ENCODE measurements around the gene RPS6KA2.

The RPS6KA2 gene

DNA sequence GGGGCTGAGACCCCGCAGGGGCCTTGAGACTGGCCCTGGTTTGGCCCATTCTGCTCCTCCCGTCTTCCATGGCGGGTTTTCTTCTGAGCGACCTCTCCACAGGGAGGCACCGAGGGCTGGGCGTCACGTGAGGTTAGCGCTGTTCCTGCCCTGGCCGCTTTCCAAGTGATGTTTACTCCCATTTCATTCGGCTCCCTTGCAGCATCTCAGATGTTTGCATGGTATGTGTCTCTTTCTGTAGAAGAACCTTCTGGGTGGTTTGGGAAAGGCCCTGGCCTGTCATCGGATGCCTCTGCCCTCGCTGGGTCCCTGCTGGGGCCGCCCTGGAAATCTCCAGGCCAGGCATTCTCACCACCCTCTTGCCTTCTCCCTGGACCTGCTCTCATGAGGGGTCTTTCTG lies 57.8 kb downstream of the RPS6KA2 start:
- DNase-seq, result no peak

- DNase-seq, result no peak
Measured at GRCh38 chr6:166567813-166568212, 59.2 kb downstream of the RPS6KA2 start.

DNA sequence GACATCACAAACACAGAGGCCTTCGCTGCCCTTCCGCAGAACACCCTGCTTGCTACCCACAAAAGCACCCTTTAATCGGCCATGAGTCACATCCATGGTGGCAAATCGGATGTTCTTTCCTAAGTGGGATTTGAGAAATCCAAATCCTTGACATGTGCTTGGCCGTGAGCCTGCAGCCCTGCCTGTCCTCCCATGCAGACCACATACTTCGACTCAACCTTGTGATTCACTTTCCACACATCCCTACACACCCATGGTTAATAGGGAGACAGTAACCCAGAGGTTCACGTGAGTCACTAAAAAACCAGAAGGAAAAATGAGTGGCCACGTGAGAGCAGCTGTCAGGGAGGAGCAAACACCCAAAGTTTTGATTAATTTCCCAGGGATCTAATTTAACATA lies 59.9 kb downstream of the RPS6KA2 start:
- no peak for DNase-seq

DNA sequence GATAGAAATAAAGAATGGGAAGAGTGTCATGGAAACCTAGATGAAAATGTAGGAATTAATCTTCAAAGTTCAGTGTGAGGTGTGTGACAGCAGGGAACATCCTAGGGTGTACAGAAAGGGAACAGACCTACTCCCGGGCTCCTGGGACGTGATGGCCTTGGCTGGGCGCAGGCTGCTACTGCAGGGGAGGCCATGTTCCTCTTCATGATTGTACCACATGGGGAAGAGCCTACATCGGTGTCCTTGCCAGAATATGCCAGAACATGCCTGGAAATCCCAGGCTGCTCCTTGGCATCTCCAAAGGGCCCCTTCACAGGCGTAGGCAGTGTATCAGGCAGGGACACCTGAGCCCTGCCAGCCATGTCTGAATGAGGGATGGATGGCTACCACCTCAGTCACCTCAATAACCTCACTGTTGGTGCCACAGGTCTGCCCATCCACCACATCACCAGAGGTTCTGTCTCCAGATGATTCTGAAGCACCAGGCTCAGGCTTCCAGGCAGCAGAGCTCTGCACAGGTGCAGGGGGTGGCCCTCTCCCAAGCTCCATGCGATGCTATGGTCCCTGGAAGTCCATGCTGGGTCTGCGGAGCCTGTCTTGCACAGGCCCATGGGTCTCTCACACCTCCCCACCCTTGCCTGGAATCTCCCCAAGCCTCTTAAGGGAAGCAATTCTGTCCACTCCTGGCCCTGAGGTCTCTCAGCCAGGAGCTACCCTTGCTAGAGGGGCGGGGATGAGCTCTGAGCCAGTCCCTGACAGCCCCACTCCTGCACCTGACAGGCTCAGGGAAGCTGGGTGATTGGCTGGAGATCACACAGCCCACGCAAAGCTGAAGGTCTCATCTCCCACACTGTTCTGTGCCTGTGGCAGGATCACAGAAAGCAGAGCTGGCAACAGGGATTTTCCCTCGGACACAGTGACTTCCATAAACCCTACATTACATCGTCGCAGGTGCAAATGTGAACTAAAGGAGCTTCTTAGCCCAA lies 60.7 kb downstream of the RPS6KA2 start:
- no peak for DNase-seq

DNA sequence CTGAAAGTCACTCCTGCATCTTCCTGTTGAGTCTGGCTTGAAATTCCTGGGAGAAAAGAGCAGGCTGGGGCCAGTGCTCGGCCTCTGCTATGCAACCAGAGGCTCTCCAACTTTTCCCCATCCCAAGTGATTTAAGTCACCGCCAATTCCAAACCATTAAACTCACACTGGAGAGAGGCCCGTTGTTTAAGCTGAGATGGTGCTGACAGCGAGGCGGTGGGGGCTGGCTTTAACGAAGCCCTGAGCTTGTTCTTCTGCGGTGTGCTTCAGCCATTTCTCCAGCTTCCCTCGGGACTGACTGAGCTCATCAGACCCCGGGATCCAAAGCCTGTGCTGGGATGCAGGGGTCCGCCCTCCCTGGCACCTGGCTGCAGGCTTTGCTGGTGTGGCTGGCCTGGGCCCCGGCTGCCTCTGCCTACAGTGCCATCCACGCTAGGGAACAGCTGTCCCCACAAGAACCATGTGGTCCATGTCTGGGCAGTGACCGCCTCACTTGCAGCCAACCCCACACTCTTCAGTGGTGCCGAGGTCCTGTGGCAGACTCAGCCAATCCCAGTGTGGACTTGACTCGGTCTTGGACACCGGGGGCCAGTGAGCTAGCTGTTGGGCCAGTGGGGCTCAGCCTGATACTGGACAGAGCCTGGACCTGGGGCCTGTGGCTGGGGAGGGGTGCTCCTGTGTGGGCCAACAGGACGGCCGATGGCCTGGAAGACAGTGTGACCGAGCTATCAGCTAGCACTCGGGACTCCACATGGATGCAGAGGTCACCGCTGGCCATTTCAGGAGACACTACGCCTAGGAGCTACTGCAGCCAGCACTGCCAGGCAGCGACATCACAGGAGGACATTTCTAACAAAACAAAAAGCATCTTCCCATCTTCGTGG lies 61.7 kb downstream of the RPS6KA2 start:
- no peak for DNase-seq

DNA sequence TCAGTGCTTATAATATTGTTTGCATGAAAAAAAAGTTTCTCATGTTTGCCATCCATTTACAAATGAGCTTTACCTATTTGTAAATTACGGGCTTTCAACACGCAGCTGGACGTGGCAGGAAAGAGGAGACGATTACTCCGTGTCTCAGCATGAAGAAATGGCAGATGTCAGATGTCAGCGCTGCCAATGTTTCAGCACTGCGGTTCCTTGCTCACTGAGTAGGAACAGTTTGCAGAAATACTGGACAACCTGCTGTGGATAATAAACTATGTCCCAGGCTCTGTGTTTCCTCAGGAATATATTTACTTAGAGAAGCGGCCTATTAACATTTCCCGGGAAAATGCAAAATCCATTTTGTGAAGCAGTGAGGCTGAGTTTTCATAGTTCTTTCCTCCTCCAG lies 63.2 kb downstream of the RPS6KA2 start:
- no peak for DNase-seq

DNA sequence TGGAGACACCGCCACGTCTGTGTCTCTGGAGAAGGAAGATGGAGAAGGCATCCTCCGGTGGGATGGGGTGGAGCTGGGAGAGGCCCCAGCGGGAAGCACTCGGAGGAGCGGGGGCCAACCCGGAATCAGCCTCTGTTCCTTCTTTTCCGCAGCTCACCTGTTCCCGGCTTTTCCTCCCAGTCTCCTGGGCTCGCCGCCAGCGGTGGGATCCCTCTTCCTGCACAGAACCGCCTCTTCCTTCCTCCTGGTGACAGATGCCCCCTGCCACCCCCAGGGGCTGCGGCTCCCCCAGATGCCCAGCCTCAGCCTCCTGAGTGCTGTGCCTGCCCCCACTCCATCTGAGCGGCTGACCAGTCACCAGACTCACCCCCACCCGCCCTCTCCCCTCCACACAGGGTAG lies 63.9 kb downstream of the RPS6KA2 start:
- no peak for DNase-seq

DNA sequence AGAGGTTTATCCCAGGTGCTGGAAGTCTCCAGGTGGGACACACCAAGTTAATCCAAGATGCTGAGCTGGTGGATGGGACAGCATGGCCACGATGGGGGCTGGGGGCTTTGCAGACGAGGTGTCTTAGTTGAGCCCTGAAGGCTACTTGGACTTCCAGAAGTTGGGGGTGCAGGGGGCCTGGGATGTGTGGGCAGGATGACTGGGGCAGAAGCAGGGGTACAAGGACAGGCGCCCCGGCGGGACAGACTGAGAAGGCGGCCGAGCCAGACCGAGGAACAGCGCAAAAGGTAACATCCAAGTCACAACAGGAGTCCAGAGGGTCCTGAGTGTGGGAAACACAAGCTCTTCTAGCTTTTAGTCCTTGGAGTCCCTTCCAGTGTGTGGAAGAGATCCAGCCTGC lies 64.3 kb downstream of the RPS6KA2 start:
- no peak for DNase-seq

DNA sequence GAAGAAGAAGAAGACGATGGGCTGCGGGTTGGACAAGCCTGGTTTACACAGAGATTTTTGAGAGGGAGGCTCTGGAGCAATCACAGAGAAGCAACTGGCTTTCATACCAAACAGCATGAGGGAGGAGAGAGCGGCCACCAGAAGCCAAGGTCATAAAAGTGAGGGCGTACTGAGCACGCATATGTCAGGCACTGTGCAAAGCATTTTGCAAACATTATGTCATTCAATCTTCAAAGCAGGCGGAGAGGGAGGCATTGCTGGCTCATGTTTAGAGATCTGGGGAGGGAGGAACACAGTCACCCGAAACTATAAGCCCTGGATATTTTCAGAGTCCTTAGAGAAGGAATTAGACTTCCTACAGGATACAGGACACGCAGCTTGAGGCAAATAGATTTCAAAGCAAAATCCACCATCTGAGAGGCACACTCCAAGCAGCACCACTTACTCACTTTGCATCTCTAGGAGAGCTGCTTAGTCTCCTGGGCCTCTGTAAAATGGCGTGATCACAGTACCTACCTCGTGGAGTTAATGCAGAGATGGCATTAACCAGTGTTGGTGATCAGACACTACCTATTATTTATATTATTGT lies 65.2 kb downstream of the RPS6KA2 start:
- DNase-seq, result no peak

GRCh38 chr6:166560222-166560621 lies 66.8 kb downstream of the RPS6KA2 start:
- no peak for DNase-seq

GRCh38 chr6:166559662-166560061 lies 67.4 kb downstream of the RPS6KA2 start:
- no peak for DNase-seq

- no peak for DNase-seq
Measured at GRCh38 chr6:166559211-166559610, 67.8 kb downstream of the RPS6KA2 start.

DNA sequence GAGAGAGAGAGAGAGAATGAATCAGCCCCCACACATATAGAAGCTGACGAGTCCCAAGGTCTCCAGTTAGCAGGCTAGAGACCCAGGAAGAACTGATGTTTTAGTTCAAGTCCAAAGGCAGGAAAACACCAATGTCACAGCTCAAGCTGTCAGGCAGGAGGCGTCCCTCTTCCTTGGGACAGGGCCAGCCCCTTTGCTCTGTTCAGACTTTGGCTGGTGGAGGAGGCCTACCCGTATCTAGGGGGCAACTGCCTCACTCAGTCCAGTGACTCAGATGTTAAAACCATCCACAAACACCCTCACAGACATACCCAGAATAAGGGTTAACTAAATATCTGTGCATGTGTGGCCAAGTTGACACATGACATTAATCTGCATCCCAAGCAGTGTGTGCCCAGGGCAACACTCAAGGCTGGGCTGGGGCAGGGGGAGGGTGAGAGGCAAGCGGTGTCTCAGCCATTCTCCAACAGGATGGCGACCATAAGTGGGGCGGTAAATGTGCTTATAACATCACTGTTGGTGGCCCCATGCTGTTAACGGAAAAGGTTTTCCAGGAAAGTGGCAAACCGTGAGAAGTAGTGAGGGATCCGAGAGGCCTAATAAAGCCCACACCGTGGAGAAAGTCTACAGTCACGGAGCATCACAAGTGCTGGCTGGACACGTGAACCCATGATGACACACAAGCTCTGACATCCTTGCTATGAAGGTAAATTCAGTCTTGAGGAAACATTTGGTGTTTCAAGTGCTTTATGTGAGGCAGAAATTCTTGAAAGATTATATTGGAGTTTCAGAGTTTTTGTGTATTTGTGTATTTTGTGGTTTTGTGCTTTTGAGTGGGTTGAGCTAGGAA lies 68.7 kb downstream of the RPS6KA2 start:
- no peak for DNase-seq

- DNase-seq, result peak; percentile 51
Measured at GRCh38 chr6:166556863-166557322, 70.2 kb downstream of the RPS6KA2 start.

- no peak for DNase-seq
Measured at GRCh38 chr6:166556336-166556735, 70.7 kb downstream of the RPS6KA2 start.

DNA sequence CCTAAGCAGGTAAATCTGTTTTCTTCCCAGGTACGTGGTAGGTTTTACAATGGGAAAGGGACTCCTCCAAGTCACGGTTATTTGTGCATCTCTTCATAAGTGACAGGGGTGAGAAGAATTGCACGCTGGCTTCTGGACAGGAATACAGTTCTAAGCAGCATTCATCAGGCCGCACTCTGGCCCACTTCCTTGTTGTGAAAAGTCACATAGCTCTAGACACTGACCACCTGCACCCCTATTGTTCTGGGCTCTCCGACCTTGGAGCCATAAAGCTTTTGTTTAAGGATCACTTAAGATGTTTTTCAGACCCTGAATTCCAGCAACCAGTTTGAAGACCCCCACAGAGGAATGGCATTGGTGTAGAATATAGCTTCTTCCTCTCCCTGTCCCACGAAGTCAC lies 72.0 kb downstream of the RPS6KA2 start:
- DNase-seq, result no peak

DNA sequence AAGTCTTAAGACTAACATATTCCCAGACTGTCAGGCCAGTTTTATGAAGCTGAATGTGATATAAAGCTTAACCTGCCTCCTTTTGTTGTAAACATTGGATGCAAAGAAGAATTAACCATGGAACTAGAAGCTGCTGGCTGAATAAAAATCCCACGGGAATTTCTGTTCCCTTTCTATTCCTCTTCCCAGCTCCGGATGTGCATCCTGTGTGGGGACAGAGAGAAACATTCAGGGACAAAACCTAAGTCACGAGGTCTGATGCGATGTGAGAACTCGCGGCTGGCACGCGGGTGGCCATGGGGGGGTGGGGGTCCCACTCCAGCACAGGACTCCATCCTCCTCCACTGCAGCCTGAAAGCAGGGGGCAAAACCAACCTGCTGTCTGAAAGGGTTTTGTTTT lies 72.7 kb downstream of the RPS6KA2 start:
- DNase-seq, result no peak

GRCh38 chr6:166553563-166554271 lies 73.3 kb downstream of the RPS6KA2 start:
- DNase-seq, result no peak

DNA sequence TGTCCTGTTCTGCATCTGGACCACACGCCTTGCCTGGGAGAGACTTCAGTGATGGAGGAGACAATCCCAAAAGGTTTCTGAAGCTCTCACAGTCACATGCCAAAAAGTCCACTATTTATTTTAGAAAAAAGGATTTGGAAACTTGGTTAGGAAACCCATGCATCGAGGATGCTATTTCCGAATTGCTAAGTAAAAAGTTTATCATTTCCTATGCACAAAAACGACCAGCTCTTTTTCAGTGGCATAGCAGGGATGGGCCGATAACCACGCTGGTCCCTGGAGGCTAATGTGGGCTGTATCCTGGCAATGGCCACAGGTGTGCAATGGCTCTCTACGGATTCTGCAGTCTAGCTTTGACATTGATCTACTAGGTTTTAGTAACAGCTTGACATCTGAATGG lies 74.5 kb downstream of the RPS6KA2 start:
- DNase-seq, result no peak

DNA sequence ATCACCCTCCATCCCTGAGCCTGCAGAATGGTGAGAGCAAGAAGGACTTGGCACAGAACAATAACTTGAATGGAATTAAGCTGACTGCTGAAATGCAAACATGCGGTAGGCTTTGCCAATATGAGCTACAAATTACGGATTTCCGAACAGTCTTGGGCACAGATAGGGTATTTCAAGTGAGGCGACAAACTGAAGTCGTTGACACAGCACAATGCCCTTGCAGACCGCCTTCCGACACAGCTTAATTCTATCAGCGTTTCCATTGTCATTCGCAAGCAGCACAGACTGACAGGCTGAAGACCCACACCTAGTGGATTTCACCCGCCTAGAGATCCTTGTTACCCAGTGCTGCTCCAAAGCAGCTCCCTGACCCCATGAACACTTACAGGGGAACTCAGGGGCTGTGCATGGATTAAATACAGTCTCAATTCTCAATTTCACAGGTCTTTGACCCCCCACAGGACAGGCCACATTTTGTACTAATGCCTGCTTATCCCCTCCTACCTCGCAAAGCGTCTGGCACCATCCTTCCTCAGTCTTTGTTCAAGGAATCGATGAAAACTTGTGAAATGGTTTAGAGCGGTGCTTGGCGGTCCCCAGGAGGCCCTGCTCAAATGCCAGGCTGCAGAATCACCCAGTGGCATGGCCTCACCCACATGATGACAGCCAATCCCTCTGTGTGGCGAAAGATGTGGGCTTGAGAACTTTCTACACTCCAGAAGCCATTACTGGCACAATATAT lies 75.1 kb downstream of the RPS6KA2 start:
- no peak for DNase-seq

DNA sequence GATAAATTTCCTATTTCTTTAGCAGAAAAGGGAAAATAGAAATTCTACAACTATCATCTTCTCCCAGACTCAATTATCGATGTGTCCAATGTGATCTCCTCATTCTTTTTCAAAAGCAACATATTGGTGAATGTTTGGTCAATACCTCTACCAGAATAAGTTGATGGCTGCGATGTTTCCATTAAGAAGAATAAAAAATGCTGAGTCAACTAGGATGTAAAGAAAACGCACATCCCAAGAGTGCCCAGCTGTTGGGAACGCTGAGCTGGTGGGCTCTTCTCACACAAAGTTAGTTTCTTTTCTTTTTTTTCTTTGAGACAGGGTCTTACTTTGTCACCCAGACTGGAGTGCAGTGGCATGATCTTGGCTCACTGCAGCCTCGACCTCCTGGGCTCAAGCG lies 80.4 kb downstream of the RPS6KA2 start:
- no peak for DNase-seq

All from hematopoietic multipotent progenitor cell treated with erythropoietin and hydrocortisone succinate and interleukin-3 and kit ligand, for 6 days (in vitro differentiated cells).